Uterus (tissue), 2 donors: Measurements from ENCODE around the gene CIBAR2.

Source experiments
- POLR2A ChIP-seq, 2 donors: fragments of 450-650 bp; IDR thresholded peaks; one replicate each; pipeline ENCODE4 v1.6.1; 2016; ENCODE audit warnings: antibody characterized with exemption in 2 of 2, mild to moderate bottlenecking in 1 of 2, moderate library complexity in 1 of 2
- TF ChIP-seq, protein P1 (sequence below), 4 experiments: fragments of 200-600 bp in 2 of 4; fragments of 450-650 bp in 2 of 4; sonication (generic) in 2 of 4; IDR thresholded peaks; one replicate each; pipeline ENCODE4 v1.5.1; 2016 to 2019; ENCODE audit warnings: antibody characterized with exemption in 4 of 4, mild to moderate bottlenecking in 2 of 4, moderate library complexity in 1 of 4

DNA sequence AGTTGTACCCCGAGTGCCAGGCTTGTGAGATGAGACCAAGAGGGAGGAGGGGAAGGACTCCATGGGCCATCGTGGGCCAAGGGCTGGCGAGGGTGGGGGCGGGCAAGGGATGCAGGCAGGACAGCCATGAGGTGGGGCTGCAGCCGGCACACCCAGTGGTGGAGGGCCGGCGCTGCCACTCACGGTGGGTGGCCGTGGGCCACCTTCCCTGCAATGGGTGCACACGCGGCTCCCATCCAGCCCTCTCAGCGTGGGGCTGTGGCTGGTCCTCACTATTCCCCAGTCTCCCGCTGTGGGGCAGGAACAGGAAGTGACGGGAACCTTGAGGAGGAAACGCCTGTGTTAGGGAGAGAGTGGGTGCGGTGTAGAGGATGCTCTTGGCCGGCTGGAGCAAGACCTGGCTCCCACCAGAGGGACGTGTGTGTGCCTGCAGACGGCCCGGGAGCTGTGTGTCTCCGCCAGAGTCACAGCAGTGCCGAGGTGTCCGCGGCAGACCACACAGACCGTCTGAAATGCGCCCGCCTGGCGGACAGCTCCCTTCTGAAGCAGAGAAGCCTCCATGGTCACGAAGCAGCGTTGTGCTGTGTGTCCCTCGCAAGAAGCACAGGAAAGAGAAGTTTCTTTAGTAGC is 23.6 kb downstream of the CIBAR2 start:
- TF ChIP-seq, protein P1, sequence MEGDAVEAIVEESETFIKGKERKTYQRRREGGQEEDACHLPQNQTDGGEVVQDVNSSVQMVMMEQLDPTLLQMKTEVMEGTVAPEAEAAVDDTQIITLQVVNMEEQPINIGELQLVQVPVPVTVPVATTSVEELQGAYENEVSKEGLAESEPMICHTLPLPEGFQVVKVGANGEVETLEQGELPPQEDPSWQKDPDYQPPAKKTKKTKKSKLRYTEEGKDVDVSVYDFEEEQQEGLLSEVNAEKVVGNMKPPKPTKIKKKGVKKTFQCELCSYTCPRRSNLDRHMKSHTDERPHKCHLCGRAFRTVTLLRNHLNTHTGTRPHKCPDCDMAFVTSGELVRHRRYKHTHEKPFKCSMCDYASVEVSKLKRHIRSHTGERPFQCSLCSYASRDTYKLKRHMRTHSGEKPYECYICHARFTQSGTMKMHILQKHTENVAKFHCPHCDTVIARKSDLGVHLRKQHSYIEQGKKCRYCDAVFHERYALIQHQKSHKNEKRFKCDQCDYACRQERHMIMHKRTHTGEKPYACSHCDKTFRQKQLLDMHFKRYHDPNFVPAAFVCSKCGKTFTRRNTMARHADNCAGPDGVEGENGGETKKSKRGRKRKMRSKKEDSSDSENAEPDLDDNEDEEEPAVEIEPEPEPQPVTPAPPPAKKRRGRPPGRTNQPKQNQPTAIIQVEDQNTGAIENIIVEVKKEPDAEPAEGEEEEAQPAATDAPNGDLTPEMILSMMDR (IDR thresholded peaks at IDR 0.05): no peak
- TF ChIP-seq POLR2A (IDR thresholded peaks at IDR 0.05): no peak
